ENCODE data around the gene NCL. TPM values are rescaled to one million over a fixed set of nuclear protein-coding genes. Genes with fewer than 3 reads are reported as not detected.
"Not testable (repeated sequence)": the region's sequence is repeated elsewhere in the genome, so short reads cannot be mapped to it uniquely, and the experiment has no call there.

NCL gene
- total and polyA plus RNA-seq, 8 donors = 280 to 988 (median 892) TPM

DNA sequence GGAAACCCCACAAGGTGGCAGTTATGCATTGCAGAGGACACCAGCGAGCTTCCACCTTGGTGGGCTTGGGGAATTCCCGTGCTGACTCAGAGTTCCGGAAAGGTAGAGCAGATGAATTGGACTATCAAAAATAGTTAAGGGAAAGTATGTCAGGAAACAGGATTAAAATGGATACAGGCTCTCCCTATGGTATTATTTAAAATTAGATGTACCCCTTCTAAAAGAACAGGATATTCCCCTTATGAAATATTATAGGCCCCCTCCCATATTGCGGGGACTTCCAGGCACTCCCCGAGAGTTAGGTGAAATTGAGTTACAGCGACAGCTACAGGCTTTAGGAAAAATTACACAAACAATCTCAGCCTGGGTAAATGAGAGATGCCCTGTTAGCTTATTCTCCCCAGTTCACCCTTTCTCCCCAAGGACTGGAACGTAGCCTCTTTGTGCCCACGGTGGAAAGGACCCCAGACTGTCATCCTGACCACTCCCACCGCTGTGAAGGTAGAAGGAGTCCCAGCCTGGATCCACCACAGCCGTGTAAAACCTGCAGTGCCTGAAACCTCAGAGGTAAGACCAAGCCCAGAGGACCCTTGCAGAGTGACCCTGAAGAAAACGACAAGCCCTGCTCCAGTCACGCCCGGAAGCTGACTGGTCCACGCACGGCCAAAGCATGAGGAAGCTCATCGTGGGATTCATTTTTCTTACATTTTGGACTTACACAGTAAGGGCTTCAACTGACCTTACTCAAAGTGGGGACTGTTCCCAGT is 58.5 kb downstream of the NCL start:
- H3K9me3 ChIP-seq; H3K27me3 ChIP-seq; H3K4me1 ChIP-seq; intact Hi-C loops (cut with DNase I); ATAC-seq; H3K27ac ChIP-seq; DNase-seq; H3K36me3 ChIP-seq; H3K4me3 ChIP-seq: not testable (repeated sequence)
- TF ChIP-seq, protein P1, sequence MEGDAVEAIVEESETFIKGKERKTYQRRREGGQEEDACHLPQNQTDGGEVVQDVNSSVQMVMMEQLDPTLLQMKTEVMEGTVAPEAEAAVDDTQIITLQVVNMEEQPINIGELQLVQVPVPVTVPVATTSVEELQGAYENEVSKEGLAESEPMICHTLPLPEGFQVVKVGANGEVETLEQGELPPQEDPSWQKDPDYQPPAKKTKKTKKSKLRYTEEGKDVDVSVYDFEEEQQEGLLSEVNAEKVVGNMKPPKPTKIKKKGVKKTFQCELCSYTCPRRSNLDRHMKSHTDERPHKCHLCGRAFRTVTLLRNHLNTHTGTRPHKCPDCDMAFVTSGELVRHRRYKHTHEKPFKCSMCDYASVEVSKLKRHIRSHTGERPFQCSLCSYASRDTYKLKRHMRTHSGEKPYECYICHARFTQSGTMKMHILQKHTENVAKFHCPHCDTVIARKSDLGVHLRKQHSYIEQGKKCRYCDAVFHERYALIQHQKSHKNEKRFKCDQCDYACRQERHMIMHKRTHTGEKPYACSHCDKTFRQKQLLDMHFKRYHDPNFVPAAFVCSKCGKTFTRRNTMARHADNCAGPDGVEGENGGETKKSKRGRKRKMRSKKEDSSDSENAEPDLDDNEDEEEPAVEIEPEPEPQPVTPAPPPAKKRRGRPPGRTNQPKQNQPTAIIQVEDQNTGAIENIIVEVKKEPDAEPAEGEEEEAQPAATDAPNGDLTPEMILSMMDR (IDR thresholded peaks at IDR 0.05) = peak; percentile 21 to 56

DNA sequence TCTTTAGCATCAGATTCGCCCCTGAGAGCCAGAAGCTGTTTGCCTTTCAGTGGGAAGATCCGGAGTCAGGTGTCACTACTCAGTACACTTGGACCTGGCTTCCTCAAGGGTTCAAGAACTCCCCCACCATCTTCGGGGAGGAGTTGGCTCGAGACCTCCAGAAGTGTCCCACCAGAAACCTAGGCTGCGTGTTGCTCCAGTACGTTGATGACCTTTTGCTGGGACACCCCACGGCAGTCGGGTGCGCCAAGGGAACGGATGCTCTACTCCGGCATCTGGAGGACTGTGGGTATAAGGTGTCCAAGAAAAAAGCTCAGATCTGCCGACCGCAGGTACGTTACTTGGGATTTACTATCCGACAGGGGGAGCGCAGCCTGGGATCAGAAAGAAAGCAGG is 60.1 kb downstream of the NCL start:
- H3K27me3 ChIP-seq; DNase-seq; H3K4me3 ChIP-seq; H3K36me3 ChIP-seq; H3K27ac ChIP-seq; ATAC-seq; intact Hi-C loops (cut with DNase I); H3K9me3 ChIP-seq: not testable (repeated sequence)
- peaks cover 7 to 20% of the 10 kb centered on the region in 2 donors for H3K4me1 ChIP-seq

Other genes starting within 250 kb of the NCL start
- 100 to 1,000 TPM in 1 of 2 donors, 10 to 100 TPM in 1; 32.6 to 107 TPM for gene B3GNT7, start 68.8 kb downstream of the NCL start, total RNA-seq
- gene B3GNT7, start 68.8 kb downstream of the NCL start, polyA plus RNA-seq (ENCODE audit: insufficient read length in 6 of 6) = 1 to 10 TPM; 2.4 to 5.2 (median 3.8) TPM
- gene NMUR1, start 66.0 kb upstream of the NCL start, total RNA-seq = 1 to 10 TPM in 1 of 2 donors, under 1 TPM in 1; 0.96 to 1.1 TPM
- under 1 TPM; 0.38 to 0.79 (median 0.62) TPM for gene NMUR1, start 66.0 kb upstream of the NCL start, polyA plus RNA-seq (ENCODE audit: insufficient read length in 6 of 6)
- gene TEX44, start 128.4 kb upstream of the NCL start, total RNA-seq = not detected
- gene TEX44, start 128.4 kb upstream of the NCL start, polyA plus RNA-seq (ENCODE audit: insufficient read length in 6 of 6) = not detected
- 100 to 1,000 TPM; 677 to 980 TPM for gene PTMA, start 244.0 kb upstream of the NCL start, total RNA-seq
- gene PTMA, start 244.0 kb upstream of the NCL start, polyA plus RNA-seq (ENCODE audit: insufficient read length in 6 of 6) = 1,000 to 10,000 TPM; 1,790 to 2,328 (median 2,088) TPM

Data from left lung (tissue), 10 donors.